GM19452 (cell line): Measurements from ENCODE around the gene STMND1.

Source experiments
- ATAC-seq: cut with Tn5 transposase; IDR thresholded peaks from one replicate; pipeline ENCODE4 v1.9.1; 2021; ENCODE audit not compliant: unreplicated experiment

STMND1 gene

GRCh38 chr6:17097982-17098381 lies 3.9 kb upstream of the STMND1 start:
- ATAC-seq: no peak

DNA sequence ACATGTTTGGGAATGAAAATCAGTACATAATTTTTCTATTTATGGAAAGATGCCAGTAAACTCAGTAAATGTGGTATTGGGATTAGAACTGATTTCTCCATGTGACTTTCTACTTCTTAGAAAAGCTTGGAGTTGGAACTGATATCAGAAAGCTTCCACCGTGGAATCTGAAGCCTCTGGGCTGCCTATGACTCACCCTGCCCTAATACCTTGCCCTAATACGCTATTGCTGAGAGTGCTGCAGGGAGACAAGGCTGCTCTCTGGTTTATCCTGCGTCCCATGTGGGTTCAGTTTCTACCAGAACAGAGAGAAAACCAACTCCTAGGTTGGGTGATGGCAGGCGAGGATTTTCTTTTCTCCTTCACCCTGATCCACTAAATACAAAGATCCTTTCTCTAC lies 3.3 kb upstream of the STMND1 start:
- no peak for ATAC-seq

DNA sequence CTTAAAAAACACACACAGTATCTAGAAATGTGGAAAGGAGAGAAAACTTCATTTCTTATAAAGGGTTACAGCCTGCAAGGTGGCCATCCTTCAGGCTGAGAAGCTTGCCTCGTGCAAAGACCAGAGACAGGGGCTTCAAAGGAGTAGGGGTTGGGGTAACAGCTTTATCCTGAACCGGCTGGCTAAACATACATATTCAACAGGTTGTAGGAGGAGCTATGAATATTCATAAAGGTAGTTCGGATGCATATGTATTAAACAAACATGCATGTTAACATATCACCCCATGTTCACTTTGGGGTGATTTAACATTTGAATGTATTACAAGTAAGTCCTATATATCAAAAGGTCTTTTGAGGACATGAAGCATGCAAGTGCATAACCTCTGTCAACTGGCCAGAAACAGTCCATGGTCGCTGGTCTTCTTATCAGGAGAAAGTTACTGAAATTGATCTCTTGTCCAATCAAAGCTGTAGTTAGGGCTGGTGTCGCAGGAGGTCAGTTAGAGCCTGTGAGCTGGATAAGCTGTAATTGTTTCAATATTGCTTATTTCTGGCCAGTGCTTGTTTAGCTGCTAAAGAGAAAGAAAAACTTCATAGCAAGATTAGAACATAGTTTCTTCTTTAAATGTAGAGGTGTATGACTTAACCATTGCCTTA lies 2.3 kb upstream of the STMND1 start:
- no peak for ATAC-seq

- ATAC-seq: no peak
These were observed 1.0 kb upstream of the STMND1 start for GRCh38 chr6:17100806-17101205.

GRCh38 chr6:17102258-17102870 lies 514 bp downstream of the STMND1 start:
- no peak for ATAC-seq

- ATAC-seq: no peak
These were observed 1.9 kb downstream of the STMND1 start for GRCh38 chr6:17103715-17104114.

GRCh38 chr6:17107863-17108262 lies 6.0 kb downstream of the STMND1 start:
- no peak for ATAC-seq

GRCh38 chr6:17115251-17116116 lies 13.6 kb downstream of the STMND1 start:
- ATAC-seq: no peak

DNA sequence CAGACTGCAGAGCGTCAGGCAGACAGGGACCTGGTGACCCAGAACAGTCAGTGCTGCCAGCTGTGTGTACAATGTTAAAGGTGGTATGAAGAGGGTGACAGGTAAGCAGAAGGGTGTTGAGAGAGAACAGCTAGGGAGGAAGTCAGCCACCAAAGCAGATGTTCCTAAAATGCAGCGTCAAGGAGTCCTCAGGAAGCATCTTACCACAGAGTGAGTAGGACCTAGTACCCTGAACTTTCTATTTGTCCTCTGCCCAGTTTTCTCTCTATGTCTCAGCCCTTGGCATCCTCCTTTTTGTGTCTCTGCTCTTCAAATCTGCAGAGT lies 14.2 kb downstream of the STMND1 start:
- no peak for ATAC-seq

GRCh38 chr6:17120019-17120418 lies 18.2 kb downstream of the STMND1 start:
- no peak for ATAC-seq

DNA sequence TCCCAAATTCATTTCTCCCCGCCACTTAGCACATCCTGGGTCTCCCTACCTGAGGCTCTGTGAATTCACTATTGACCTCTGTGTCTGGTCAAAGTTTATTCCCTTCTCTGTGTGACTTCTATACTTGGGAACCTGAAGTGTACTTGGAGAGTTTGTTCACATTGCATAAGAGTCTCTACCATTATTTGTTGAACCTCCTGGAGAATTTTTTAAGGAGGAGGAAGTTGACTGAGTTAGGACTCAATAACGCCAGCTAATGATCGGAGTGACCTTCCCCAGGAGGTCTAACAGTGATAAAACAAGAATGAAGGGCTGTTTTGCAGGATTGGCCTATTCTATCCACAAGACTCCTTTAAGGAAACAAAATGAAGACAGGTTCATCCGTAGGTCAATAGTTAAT lies 23.6 kb downstream of the STMND1 start:
- no peak for ATAC-seq

GRCh38 chr6:17130786-17131185 lies 28.9 kb downstream of the STMND1 start:
- no peak for ATAC-seq

GRCh38 chr6:17132967-17133366 lies 31.1 kb downstream of the STMND1 start:
- no peak for ATAC-seq

DNA sequence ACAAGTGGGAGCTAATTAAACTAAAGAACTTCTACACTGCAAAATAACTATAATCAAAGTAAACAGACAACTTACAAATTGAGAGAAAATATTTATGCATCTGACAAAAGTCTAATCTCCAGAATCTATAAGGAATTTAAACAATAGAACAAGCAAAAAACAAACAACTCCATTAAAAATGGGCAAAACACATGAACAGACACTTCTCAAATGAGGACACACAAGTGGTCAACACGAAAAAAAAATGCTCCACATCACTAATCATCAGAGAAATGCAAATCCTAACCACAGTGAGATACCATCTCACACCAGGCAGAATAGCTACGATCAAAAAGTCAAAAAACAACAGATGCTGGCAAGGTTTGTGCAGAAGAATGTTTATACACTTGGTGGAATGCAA lies 36.2 kb downstream of the STMND1 start:
- no peak for ATAC-seq

GRCh38 chr6:17144016-17144415 lies 42.2 kb downstream of the STMND1 start:
- ATAC-seq: no peak

DNA sequence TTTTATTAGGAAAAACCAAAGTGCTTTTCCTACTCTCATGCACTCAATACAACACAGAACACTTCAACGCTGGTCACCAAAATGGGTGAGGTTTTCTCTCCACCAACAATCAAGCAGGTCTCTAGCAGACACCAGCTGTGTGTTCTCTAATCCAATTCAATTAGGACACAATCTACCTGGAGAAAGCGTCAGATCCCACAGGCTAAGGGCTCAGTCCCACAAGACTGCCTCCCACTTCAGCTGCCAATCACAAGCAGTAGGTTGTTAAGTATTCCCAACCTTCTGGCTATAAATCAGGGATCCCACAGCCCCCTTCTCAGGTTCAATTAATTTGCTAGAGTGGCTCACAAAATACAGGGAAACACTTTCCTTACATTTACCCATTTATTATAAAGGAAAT lies 47.7 kb downstream of the STMND1 start:
- no peak for ATAC-seq

- no peak for ATAC-seq
These were observed 48.2 kb downstream of the STMND1 start for GRCh38 chr6:17150096-17150495.

- no peak for ATAC-seq
These were observed 50.0 kb downstream of the STMND1 start for GRCh38 chr6:17151888-17152287.

GRCh38 chr6:17152703-17153102 lies 50.9 kb downstream of the STMND1 start:
- ATAC-seq: no peak

GRCh38 chr6:17156112-17156921 lies 54.5 kb downstream of the STMND1 start:
- ATAC-seq: peak; percentile 53

- no peak for ATAC-seq
These were observed 55.1 kb downstream of the STMND1 start for GRCh38 chr6:17156966-17157365.
